Activated T-helper 1 cell treated with Interleukin-2 at 50 U/mL for 16 hours (primary cell): Measurements from ENCODE around the gene GAB2.
"Not testable (repeated sequence)": the region's sequence is repeated elsewhere in the genome, so short reads cannot be mapped to it uniquely, and the experiment has no call there.

Source experiments
- DNase-seq: peaks from one replicate; pipeline ENCODE4 v3.0.0-alpha.2; 2020; ENCODE audit warnings: low read depth

The GAB2 gene

GRCh38 chr11:78370406-78371172 is 47.0 kb downstream of the GAB2 start:
- DNase-seq, result no peak

DNA sequence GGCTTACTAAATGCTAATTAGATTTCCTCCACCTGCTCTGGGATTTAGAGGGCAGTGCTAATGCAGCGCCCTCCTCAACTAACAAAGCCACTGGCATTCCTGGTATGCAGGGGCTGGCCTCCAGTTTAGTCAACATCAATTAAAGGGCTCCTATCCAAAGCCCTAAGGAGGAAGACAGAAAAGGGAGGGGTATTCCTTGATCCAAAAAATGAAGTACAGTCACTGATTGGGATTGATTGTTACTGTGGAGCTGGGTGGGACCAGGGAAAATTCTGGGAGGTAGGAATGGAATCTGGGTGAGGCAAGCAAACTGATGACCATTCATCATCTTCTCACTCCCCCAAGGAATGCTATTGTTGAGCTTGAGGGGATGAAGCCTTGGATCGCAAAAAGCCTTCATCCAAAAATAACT is 52.2 kb downstream of the GAB2 start:
- no peak for DNase-seq

GRCh38 chr11:78364128-78364751 is 53.4 kb downstream of the GAB2 start:
- no peak for DNase-seq

DNA sequence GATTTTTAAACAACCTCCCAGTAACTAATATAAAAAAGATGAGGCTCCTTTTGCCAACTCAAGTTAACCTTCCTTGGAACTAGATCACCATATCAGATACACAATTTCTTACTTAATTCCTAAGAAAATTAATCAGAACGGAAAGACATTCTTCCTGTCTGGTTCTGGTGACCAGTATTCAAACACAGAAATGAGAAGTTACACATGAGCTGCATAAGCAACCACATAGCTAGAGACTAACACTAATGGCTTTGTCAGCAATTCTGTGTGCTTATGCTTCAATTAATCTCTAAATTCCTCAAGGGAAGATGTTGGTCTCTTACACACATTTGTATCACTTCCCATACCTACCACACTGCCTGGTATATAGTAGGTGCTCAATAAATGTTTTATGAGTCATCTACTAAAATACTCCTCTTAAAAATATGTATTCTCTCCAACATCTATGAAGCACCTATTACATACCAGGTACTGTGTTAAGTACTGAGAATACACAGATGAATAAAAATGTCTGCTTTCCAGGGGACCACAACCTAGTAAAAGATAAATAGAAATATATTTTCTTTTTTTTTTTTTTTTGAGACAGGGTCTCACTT is 54.5 kb downstream of the GAB2 start:
- DNase-seq, result no peak

DNA sequence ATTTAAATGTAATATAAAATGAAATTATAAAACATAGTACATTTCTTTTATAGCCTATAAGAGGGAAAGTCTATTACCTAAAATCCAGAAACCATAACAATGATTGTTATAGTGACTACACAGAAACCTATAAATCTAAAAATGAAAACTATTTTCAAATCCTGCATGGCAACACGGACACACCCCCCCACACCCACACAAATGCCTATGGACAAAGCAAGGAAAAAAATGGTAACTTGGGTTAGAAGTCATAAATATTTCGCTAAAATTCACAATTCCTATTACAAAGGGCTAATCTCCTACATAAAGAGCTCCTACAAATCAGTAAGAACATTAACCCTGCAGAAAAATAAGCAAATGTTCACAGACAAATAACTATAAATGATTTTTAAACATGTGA is 56.4 kb downstream of the GAB2 start:
- DNase-seq, result no peak

- DNase-seq, result no peak
These were observed 57.7 kb downstream of the GAB2 start for GRCh38 chr11:78359921-78360320.

DNA sequence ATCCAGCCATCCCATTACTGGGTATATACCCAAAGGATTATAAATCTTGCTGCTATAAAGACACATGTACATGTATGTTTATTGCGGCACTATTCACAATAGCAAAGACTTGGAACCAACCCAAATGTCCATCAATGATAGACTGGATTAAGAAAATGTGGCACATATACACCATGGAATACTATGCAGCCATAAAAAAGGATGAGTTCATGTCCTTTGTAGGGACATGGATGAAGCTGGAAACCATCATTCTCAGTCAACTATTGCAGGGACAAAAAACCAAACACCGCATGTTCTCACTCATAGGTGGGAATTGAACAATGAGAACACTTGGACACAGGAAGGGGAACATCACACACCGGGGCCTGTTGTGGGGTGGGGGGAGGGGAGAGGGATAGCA is 59.7 kb downstream of the GAB2 start:
- not testable (repeated sequence) for DNase-seq

- not testable (repeated sequence) for DNase-seq
These were observed 60.2 kb downstream of the GAB2 start for GRCh38 chr11:78357425-78357824.

GRCh38 chr11:78355742-78356141 is 61.9 kb downstream of the GAB2 start:
- DNase-seq, result not testable (repeated sequence)

DNA sequence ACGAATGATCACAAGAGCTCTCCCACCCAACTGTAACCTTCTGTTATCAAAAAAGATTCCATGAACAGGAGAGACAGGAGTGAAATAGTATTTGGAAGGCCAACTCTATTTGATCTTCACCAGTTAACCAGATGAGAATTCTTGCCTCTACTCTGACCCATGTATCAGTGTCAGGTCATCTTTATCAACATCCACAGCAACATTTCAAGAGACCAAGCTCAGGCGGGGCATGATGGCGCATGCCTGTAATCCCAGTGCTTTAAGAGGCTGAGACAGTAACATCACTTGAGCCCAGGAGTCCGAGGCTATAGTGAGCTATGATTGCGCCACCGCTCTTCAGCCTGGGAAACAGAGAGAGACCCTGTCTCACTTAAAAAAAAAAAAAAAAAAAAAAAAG is 62.3 kb downstream of the GAB2 start:
- no peak for DNase-seq

- no peak for DNase-seq
These were observed 63.0 kb downstream of the GAB2 start for GRCh38 chr11:78354408-78355308.

DNA sequence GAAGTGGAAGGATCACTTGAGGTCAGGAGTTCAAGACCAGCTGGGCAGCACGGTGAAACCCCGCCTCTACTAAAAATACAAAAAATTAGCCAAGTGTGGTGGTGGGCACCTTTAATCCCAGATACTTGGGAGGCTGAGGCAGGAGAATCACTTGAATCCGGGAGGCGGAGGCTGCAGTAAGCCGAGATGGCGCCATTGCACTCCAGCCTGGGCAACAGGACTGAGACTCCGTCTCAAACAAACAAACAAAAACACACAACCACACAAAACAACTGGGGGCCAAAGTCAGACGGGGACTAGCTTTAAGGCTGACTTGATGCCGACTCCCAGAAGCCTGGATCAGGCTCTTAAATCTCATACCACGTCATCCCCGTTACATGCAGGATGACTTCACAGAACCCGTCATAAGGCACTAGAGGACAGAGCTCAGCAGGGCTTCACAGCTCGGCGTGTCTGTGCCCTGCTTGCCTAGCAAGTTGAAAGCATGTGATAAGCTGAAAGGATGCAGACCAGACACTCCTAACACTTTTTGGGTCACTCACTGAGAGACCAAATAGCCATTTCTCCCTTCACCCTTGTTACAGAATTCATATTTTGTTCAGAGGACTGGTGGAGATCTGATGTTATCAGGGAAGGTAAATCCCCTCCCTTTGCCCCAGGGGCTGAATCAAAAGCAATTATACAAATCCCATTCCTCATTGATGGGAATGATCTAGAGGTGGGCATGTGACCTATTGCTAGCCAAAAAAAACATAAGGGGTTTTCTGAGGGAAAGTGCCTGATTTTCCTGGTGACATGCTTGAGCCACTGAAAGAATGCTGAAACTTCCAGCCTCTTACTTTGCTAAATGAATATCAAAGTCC is 65.4 kb downstream of the GAB2 start:
- DNase-seq, result no peak

DNA sequence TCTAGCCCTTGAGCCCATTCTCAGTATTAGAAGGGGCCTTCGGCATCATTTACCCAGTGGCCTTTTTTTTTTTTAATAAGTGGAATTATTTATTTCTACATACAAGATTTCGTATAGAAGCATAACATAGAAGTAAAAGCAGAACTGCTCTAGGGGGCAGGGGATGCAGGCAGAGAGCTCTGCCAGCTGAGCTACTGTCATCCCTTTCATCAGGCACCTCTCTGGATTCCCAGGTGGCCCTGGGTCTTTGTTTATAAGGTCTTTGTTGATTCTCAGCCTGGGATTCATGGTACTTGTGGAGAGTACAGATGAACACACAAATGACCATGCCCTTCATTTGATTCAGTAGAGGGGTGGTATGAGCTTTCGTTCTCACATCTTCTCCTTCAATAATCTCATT is 66.4 kb downstream of the GAB2 start:
- DNase-seq, result no peak

GRCh38 chr11:78350646-78351165 is 66.9 kb downstream of the GAB2 start:
- DNase-seq, result no peak

DNA sequence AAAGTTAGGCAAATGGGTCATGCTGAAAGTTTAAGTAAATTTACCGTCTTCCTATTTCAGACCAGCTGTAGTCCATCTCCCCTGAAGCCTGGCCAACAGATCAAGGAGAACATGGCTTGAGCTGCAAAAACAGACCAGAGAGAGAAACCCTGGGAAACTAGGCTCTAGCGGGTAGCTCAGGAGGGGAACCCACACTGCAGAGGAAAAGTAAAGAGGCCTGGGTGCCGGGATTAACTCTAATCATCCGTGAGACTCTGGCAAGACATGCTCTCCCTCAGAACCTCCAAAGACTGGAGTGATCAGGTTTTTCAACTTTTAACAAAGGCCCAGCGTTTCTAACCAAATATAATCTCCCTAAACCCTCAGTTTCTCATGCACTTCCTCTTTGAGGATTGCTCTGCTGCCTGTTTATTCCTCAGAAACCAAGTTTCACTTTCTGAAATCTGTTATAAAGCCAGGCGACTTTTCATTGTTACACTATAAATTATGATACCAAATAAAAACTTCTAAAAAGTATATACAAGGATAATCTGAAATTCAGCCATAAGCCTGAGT is 67.5 kb downstream of the GAB2 start:
- DNase-seq, result no peak

GRCh38 chr11:78349624-78350023 is 68.0 kb downstream of the GAB2 start:
- no peak for DNase-seq

DNA sequence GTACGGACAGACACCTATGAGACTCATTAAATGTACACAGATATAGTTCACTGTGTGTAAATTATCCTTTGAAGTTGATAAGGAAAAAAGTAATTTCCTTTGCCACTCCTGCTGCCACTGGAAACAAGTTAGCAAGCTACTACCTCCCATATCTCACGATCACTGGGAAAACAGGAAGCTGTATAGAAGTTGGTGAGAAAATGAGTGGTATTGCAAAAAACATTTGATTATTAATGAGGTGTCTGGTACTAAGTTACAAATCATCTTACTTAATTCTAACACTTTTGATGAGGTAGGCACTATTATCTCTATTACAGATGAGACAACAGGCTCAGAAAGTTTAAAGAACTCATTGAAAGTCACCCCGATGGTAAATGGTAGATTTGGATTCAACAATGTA is 68.5 kb downstream of the GAB2 start:
- DNase-seq, result no peak

DNA sequence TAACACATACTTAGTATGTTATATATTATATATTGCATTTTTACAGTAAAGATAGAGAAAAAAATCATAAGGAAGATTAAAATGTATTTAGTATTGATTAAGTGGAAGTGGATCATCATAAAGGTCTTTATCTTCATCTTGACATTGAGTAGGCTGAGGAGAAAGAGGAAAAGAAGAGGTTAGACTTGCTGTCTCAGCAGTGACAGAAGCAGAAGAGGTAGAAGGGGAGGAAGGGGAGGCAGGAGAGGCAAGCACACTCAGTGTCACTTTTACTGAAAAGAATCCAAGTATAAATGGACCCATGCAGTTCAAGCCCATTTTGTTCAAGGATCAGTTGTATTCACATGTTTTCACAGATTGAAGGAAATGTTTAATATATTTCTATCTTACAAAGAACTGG is 69.7 kb downstream of the GAB2 start:
- no peak for DNase-seq

DNA sequence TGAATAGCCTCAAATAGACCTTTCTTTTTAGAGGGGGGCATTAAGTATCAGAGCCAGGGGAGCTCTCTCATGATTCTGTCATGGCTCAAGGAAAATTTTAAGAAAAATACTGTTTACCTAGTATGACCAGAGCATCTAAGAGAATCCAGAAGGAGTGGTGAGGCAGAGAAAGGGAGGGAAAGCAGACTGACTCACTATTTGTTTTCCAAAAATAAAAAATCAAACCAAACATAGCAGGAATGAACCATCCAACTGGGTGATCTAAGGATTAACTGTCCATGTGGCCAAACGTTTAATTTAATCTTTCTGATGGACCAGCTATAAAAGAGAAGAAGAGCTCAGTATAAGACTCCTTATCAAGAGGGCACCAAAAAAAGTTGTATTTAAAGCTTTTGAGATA is 70.8 kb downstream of the GAB2 start:
- DNase-seq, result no peak

- DNase-seq, result no peak
These were observed 72.2 kb downstream of the GAB2 start for GRCh38 chr11:78345450-78345849.

GRCh38 chr11:78344676-78345075 is 72.9 kb downstream of the GAB2 start:
- no peak for DNase-seq
